ENCODE results near the gene SUPV3L1.
A peak's percentile ranks its signal among the peaks of the same experiment; 100 is the strongest.
"Not testable (repeated sequence)": the region's sequence is repeated elsewhere in the genome, so short reads cannot be mapped to it uniquely, and the experiment has no call there.

SUPV3L1 gene

GRCh38 chr10:69179743-69180524 lies at the start of gene SUPV3L1:
Gene SUPV3L1 (plus strand): TSS chr10:69180234. CDS start chr10:69180292, 58 bp downstream.
- DNase-seq = peak; percentile 97

DNA sequence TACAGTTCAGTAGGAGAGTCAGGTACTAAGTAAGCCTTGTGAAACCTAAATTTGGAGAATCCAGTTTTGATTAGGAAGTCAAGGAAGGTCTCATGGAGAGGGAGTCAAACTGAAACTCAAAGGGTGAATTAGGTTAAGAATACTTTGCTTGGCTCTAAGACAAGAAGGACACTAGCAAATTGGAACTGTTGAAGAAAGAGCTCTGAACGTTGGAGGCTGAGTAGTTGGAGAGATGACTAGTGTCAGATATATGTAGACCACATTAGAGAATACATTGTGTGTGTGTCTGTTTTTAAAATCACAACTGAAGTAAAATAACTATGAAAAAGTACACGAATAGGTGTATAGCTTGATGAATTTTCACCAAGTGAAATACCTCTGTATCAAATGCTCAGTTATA lies 49.8 kb upstream of the SUPV3L1 start:
- no peak for DNase-seq

DNA sequence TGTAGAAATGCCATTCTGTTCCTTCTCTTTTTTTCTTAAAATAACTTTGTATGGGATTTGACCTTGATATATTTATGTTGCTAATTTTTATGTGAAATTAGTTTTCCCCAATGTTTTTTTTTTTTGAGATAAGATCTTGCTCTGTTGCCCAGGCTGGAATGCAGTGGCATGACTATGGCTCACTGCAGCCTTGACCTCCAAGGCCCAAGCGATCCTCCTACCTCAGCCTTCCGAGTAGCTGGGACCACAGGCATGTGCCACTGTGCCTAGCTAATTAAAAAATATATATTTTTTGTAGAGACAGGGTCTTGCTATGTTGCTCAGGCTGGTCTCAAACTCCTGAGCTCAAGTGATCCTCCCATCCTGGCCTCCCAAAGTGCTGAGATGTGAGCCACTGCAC lies 40.1 kb upstream of the SUPV3L1 start:
- no peak for DNase-seq

DNA sequence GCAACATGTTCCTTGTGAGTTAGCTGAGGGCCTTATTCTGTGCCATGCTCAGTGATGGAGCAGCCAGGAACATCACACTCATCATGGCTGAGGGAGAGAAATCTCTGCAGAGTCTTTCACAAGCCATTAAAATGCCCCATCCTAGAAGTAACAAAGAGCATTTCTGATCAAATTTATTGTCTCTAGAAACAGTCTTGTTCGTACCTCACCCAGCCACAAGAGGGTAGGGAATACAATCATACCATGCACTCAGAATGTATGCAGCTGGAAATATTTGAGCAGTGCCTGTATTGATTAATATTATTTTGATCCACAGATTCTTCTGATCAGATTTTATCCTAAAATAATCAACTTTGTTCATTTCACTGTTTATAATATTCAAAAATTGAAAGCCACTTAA lies 38.7 kb upstream of the SUPV3L1 start:
- DNase-seq = no peak

GRCh38 chr10:69142074-69142473 lies 38.0 kb upstream of the SUPV3L1 start:
- DNase-seq = not testable (repeated sequence)

- DNase-seq = no peak
Observed at GRCh38 chr10:69142983-69143382, 37.1 kb upstream of the SUPV3L1 start.

GRCh38 chr10:69145329-69145728 lies 34.7 kb upstream of the SUPV3L1 start:
- DNase-seq = no peak

- DNase-seq = no peak
Observed at GRCh38 chr10:69145864-69146263, 34.2 kb upstream of the SUPV3L1 start.

DNA sequence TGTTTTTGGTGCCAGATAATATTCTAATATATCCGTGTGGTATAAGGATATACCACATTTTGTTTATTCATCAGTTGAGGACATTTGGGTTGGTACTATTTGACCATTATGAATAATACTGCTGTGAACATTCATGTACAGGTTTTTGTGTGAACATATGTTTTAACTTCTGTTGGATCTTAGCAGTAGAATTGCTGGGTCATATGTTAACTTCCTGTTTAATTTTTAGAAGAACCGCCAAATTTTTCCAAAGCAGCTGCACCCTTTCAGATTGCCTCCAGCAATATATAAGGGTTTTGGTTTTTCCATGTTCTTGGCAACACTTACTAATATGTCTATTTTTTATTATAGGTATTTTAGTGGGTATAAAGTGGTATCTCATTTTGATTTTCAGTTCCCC lies 33.3 kb upstream of the SUPV3L1 start:
- DNase-seq = no peak

GRCh38 chr10:69151984-69152383 lies 28.1 kb upstream of the SUPV3L1 start:
- DNase-seq = no peak

GRCh38 chr10:69153227-69153626 lies 26.8 kb upstream of the SUPV3L1 start:
- no peak for DNase-seq

- no peak for DNase-seq
Observed at GRCh38 chr10:69160809-69161241, 19.2 kb upstream of the SUPV3L1 start.

- DNase-seq = no peak
Observed at GRCh38 chr10:69168493-69168892, 11.5 kb upstream of the SUPV3L1 start.

DNA sequence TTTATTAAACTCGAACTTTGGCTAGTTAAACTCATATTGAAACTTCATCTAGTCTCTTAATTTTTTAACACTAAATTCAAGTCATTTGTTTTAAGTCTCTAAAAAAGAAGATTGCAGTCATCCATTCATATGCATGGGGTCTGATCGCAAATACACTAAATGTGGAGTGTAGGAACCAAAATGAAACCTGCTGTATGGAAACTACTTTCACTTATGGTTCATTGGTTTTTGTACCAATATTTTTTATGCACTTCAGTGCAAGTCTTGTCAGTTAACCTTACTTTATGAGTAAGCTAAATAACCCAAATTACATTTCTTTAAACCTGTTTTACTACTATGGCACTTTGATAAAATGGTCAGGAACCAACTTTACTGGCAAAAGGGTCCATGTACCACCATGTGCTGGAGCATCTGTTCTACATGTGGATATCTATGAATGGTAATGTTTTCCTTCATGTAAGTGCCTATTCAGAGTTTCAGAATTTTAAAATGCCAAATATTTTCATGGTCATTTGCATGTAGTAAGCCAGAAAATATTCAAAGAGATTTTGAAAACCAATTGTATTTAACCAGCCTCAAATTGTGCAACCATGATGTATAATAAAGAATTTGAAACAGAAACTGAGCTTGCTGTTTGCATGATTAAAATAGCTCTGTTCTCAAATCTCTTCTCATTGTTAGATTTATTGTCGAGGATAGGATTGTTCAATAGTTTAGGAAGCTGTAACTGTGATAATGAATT lies 7.6 kb upstream of the SUPV3L1 start:
- no peak for DNase-seq

GRCh38 chr10:69175326-69175725 lies 4.7 kb upstream of the SUPV3L1 start:
- not testable (repeated sequence) for DNase-seq

DNA sequence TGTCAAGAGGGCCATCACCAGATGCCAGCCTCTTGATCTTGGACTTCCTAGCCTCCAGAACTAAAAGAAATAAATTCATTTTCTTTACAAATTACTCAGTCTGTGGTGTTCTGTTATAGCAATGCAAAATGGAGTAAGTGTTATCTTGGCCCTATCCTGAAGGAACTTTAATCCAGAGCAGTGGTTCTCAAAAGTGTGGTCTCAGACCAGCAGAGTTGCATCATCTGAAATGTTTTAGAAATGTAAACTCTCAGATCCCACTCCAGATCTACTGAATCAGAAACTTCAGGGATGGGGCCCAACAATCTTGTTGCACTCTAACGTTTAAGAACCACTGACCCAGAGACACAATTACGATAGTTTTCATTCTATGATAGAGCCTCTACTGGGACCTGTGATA lies 3.2 kb upstream of the SUPV3L1 start:
- DNase-seq = no peak

DNA sequence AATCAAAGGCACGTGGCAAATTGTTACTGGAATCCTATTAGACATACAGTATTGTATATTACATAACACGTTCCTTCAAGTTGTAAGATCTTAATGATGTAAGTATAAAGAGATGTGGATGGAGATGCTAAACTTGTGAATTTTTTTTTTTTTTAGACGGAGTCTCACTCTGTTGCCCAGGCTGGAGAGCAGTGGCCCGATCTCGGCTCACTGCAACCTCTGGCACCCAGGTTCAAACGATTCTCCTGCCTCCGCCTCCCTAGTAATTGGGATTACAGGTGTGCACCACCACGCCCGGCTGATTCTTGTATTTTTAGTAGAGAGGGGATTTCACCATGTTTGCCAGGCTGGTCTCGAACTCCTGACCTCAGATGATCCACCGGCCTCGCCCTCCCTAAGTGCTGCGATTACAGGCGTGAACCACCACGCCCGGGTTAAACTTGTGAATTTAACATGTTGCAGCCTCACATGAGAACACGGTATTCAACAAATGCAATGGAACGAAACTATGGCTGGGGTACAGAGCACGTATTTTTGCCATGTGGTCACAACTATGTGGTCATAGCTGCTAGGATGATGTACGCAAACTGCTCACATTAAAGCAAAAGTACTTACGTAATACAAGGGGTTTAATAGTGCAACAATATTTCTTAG lies 818 bp upstream of the SUPV3L1 start:
- DNase-seq = peak; percentile 73

DNA sequence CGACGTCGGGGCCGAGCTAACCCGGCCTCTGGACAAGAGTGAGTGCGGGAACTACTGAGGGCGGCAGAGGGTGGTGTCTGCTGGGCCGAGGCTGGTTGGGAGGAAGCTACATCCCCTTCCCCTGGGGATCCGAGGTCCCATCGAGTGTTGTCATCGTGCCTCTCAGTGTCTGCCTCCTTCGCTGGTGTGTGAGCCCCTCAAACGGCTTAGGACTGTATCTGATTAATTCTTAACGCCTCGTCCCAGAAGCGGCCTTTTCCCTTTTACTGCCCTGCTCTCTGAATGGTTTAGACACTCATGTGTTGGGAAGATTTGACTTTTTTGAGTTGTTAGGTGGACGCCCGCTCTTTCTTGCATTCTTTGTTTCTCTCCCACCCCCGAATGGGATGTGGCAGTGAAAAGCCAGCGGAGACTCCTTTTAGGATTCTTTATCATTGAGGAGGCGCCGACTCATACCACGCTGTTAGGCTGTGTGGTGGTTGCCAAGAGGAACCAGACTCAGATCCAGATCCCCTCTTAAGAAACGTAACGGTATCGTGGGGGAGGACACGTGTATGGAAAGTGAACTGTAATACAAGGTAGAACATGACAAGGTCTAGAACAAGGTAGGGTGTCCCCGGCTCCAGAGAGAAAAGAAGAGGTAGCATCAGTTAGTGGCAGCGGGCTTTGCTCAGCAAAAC lies 631 bp downstream of the SUPV3L1 start:
- no peak for DNase-seq

- no peak for DNase-seq
Observed at GRCh38 chr10:69181433-69181832, 1.4 kb downstream of the SUPV3L1 start.

DNA sequence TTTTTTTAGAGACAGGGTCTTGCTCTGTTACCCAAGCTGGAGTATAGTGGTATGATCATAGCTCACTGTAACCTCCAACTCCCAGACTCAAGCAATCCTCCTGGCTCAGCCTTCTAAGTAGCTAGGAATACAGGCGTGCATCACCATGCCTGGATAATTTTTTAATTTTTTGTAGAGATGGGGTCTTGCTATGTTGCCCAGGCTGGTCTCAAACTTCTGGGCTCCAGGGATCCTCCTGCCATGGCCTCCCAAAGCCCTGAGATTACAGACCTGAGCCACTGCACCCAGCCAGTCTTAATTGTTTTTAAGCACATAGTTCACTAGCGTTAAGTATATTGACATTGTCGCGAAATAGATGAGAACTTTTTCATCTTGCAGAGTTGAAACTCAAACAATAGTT lies 2.0 kb downstream of the SUPV3L1 start:
- no peak for DNase-seq

GRCh38 chr10:69186524-69186923 lies 6.5 kb downstream of the SUPV3L1 start:
- no peak for DNase-seq

- no peak for DNase-seq
Observed at GRCh38 chr10:69201045-69201444, 21.0 kb downstream of the SUPV3L1 start.

- DNase-seq = no peak
Observed at GRCh38 chr10:69202332-69202731, 22.3 kb downstream of the SUPV3L1 start.

Data from activated CD8-positive, alpha-beta memory T cell treated with anti-CD3 and anti-CD28 coated beads for 24 hours (primary cell).